Measurements from ENCODE around the gene C2CD4D. TPM values are rescaled to one million over a fixed set of nuclear protein-coding genes. Genes with fewer than 3 reads are reported as not detected.
A peak's percentile ranks its signal among the peaks of the same experiment; 100 is the strongest.
"Not testable (repeated sequence)": the region's sequence is repeated elsewhere in the genome, so short reads cannot be mapped to it uniquely, and the experiment has no call there.

C2CD4D gene
- under 1 TPM; 0.22 to 0.52 (median 0.32) TPM for polyA plus RNA-seq

DNA sequence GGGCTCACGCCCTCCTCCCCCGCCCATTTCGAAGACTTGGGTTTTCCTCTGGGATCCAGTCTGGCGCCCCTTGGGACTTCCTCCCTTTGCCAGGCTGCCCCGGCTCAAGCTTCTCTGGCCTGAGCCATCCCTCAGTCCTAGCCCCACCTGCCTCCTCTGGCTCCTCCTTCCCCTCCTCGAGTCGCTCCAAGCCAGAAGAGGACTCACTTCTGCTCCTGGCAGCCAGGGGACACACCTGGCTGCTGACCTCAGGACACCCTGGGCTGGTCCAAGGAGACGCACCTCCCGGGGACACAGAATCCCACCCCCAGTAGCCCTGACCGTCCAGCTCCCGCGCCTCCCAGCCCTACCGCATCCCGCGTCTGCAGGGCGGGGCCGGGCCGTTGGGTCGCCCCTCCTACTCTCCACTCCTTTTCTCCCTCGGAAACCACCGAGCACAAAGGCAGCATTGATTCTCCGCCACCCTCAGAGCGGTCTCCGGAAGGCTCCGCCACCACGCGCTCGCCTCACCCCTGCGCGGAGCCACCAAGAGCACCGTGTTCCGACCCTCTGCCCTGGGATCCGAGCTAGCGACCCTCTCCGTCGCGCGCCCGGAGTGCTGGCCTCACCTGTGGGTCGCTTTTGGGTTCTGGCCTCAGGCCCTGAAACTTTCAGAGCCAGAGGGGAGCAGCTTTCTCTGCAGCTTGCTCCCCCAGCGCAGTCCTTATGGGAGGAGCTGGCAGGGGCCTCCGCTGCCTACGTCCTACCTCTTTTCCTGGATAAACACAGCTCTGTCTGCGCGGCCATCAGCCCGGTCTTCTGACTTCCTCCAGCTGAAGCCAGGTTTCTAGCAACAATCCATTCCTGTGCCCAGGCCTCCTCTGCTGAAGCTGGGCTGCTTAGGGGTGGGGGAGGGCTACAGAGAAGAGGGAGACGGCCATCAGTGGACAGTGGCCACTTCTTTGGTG, at the start of gene C2CD4D:
Gene C2CD4D, minus strand, starts transcription at position 364 of the 947 bp plus-strand sequence. CDS start 831 bp downstream, outside the sequence.
- H3K27me3 Mint-ChIP-seq (ENCODE audit: low read depth in 3 of 3): peaks cover 3 to 16% (median 6%) of the 10 kb centered on the region in 3 donors
- H3K27ac Mint-ChIP-seq: peak within 1 kb of the TSS; percentile 16 to 84 (median 73)
- no peaks in the 10 kb centered on the region for H3K9me3 Mint-ChIP-seq
- DNase-seq: peak; percentile 51 to 61 (median 55)
- peak within 1 kb of the TSS; percentile 75 to 85 (median 79) for H3K4me3 Mint-ChIP-seq
- peaks cover 0 to 1% (median 1%) of the 10 kb centered on the region in 3 donors for H3K36me3 Mint-ChIP-seq
- peaks cover 34 to 39% of the 10 kb centered on the region in 2 donors for H3K4me1 Mint-ChIP-seq

DNA sequence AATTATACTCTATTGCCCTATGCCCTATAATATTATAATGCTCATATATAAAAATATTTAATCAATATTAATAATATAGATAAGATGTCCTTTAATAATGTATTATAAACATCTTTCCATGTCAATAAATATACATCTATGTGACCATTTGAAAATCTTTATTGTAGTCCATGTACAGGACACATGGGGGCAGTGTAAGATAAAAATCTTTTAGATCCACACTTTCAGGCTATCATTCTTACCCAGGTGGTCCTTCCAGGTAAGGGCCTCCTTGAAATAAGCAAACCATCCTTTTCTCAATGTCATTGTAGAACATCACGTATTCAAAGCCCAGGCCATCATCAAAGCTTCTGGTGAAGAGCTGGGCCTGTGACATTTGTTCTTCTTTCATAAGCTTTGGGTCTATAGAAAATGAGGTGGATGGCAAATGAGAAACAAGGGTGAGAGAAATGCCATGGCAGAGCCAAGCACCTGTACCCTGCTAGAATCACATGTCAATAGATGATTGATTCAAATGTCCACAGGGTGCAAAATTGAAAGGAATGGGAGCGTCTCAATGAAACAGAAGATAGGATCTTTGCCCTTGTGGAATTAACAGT, 49.5 kb upstream of the C2CD4D start:
- peaks cover 19 to 25% of the 10 kb centered on the region in 2 donors for H3K4me1 Mint-ChIP-seq
- H3K9me3 Mint-ChIP-seq: no peaks in the 10 kb centered on the region
- no peaks in the 10 kb centered on the region for H3K27me3 Mint-ChIP-seq (ENCODE audit: low read depth in 3 of 3)
- no peak overlapping the region for H3K4me3 Mint-ChIP-seq
- peaks cover 24 to 54% (median 39%) of the 10 kb centered on the region in 3 donors for H3K36me3 Mint-ChIP-seq
- peak overlapping the region in 1 of 6 donors; percentile 36 for H3K27ac Mint-ChIP-seq
- no peak for DNase-seq

DNA sequence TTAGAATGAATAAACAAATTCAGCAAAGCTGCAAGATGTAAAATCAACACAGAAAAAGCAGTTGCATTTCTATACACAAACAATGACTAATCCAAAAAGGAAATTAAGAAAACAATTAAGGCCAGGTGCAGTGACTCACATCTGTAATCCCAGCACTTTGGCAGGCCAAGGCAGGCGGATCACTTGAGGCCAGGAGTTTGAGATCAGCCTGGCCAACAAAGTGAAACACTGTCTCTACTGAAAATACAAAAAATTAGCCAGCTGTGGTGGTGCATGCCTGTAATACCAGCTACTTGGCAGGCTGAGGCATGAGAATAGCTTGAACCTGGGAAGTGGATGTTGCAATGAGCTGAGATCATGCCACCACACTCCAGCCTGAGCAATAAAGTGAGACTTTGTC, 47.4 kb upstream of the C2CD4D start:
- Mint-ChIP-seq H3K27ac (no peak overlapping the region), H3K27me3 (ENCODE audit: low read depth in 3 of 3) (no peaks in the 10 kb centered on the region), H3K9me3 (no peaks in the 10 kb centered on the region), H3K4me1 (peaks cover 12% of the 10 kb centered on the region in 2 donors), H3K4me3 (no peak overlapping the region), H3K36me3 (peaks cover 14 to 40% (median 28%) of the 10 kb centered on the region in 3 donors)
- DNase-seq: no peak

DNA sequence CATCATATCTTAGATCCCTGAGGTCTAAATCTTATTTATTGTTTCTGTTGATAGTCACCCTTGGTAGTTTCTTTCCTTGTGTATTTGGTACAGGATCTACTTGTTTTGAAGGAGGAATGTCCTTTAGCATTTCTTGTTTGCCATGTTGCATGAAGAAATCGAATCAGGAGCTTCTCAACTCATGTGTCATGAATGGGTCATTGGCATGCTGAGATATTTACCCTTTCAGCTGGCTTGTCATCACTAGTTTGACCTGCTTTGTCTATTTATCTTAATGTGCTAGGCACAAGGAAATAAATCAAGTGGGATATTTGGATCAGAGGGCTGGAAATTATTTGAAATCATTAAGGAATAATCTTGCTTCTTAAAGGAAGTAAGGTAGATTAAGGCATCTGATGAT, 45.9 kb upstream of the C2CD4D start:
- H3K4me1 Mint-ChIP-seq: no peaks in the 10 kb centered on the region
- H3K9me3 Mint-ChIP-seq: no peaks in the 10 kb centered on the region
- DNase-seq: no peak
- no peaks in the 10 kb centered on the region for H3K27me3 Mint-ChIP-seq (ENCODE audit: low read depth in 3 of 3)
- no peak overlapping the region for H3K27ac Mint-ChIP-seq
- no peak overlapping the region for H3K4me3 Mint-ChIP-seq
- peaks cover 12 to 24% (median 14%) of the 10 kb centered on the region in 3 donors for H3K36me3 Mint-ChIP-seq

DNA sequence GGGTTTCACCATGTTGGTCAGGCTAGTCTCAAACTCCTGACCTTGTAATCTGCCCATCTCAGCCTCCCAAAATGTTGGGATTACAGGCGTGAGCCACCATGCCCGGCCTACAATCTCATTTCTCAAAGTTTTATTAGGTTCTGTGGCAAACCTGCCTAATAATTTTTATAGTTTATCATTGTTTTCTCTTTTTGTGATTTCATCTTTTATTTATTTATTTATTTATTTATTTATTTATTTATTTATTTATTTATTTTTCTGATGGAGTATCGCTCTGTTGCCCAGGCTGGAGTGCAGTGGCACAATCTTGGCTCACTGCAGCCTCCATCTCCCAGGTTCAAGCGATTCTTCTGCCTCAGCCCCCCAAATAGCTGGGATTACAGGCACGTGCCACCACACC, 45.3 kb upstream of the C2CD4D start:
- peaks cover 12 to 22% (median 14%) of the 10 kb centered on the region in 3 donors for H3K36me3 Mint-ChIP-seq
- not testable (repeated sequence) for H3K4me3 Mint-ChIP-seq; H3K27ac Mint-ChIP-seq; H3K27me3 Mint-ChIP-seq (ENCODE audit: low read depth in 3 of 3); H3K9me3 Mint-ChIP-seq; DNase-seq; H3K4me1 Mint-ChIP-seq

DNA sequence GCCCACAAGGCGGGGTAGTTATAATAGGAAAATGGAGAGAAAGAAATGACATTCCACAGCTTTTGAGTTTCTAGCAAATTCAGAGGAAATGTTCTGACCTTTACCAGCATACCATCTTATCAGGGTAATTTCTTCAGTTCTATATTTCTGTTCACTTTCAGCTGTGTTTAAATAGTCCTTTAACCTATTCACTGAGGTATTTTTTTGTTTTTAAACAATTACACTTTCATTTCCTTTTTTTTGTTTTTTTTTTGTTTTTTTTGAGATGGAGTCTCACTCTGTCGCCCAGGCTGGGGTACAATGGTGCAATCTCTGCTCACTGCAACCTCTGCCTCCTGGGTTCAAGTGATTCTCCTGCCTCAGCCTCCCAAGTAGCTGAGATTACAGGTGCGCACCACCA, 44.8 kb upstream of the C2CD4D start:
- not testable (repeated sequence) for H3K27ac Mint-ChIP-seq; H3K27me3 Mint-ChIP-seq (ENCODE audit: low read depth in 3 of 3); H3K4me1 Mint-ChIP-seq; H3K9me3 Mint-ChIP-seq; H3K4me3 Mint-ChIP-seq; DNase-seq
- peaks cover 12 to 21% (median 12%) of the 10 kb centered on the region in 3 donors for H3K36me3 Mint-ChIP-seq

DNA sequence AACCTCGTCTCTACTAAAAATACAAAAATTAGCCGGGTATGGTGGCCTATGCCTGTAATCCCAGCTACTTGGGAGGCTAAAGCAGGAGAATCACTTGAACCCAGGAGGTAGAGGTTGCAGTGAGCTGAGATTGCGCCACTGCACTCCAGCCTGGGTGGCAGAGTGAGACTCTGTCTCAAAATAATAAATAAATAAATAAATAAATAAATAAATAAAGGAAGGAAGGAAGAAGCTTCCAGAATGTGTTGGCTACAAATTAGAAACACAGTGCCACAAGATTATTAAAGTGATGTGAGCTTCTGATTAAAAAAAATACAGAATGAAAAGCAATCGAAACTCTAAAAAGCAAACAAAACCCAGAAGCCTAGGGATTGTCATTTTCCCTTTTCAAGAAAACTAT, 44.3 kb upstream of the C2CD4D start:
- not testable (repeated sequence) for H3K9me3 Mint-ChIP-seq; H3K4me3 Mint-ChIP-seq; H3K27me3 Mint-ChIP-seq (ENCODE audit: low read depth in 3 of 3); H3K4me1 Mint-ChIP-seq; H3K27ac Mint-ChIP-seq; DNase-seq
- peaks cover 7 to 16% (median 12%) of the 10 kb centered on the region in 3 donors for H3K36me3 Mint-ChIP-seq

DNA sequence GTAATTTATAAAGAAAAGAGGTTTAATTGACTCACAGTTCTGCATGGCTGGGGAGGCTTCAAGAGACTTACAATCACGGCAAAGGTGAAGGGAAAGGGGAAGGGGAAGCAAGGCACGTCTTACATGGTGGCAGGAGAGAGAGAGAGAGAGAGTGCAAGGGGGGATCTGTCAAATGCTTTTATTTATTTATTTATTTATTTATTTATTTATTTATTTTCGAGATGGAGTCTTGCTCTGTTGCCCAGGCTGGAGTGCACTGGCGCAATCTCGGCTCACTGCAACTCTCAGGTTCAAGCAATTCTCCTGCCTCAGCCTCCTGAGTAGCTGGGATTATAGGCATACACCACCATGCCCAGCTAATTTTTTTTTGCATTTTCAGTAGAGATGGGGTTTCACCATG, 43.3 kb upstream of the C2CD4D start:
- Mint-ChIP-seq H3K27ac (peak overlapping the region in 1 of 6 donors; percentile 65), H3K36me3 (peaks cover 5 to 14% (median 10%) of the 10 kb centered on the region in 3 donors)
- not testable (repeated sequence) for H3K4me1 Mint-ChIP-seq; H3K9me3 Mint-ChIP-seq; DNase-seq; H3K27me3 Mint-ChIP-seq (ENCODE audit: low read depth in 3 of 3); H3K4me3 Mint-ChIP-seq

DNA sequence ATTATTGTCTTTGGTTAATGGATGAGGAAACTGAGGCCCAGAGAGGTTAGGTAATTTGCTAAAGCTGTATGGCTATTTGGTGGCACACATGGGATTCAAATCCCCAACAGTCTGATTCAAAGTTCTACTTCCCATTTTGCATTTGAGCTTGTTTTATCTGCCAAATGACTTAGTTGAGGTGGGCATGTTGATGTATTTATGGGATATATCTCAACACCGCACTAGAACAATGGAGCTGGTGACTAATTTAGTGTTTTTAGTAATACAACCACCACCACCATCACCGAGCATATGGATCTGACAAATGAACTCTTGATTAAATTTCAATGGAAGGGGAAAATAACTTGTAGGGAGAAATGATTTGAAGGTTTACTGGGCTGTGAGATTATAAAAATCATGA, 42.8 kb upstream of the C2CD4D start:
- no peaks in the 10 kb centered on the region for H3K4me1 Mint-ChIP-seq
- no peak overlapping the region for H3K4me3 Mint-ChIP-seq
- H3K9me3 Mint-ChIP-seq: no peaks in the 10 kb centered on the region
- peak overlapping the region in 1 of 6 donors; percentile 65 for H3K27ac Mint-ChIP-seq
- H3K27me3 Mint-ChIP-seq (ENCODE audit: low read depth in 3 of 3): no peaks in the 10 kb centered on the region
- peaks cover 5 to 14% (median 8%) of the 10 kb centered on the region in 3 donors for H3K36me3 Mint-ChIP-seq
- no peak for DNase-seq

DNA sequence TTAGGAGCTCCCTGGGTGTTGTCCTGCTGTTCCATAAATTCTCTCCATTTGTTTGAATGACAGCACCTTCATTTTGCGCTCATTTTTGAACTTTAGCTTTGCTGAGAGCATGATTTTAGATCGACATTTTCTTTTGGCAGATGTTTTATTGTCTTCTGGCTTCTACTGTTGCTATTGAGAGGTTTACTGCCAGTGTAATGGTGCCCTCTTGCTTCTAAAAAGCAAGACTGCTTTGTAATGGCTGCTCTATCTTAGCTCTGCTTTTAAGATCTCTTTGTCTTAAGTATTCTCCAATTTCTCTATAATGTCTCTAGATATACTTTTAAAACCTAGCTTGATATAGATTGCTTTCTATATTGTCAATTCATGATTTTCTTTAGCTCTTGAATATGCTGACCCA, 41.9 kb upstream of the C2CD4D start:
- Mint-ChIP-seq H3K36me3 (peaks cover 5 to 14% (median 8%) of the 10 kb centered on the region in 3 donors), H3K4me3 (no peak overlapping the region), H3K27ac (peak overlapping the region in 1 of 6 donors; percentile 28), H3K4me1 (no peaks in the 10 kb centered on the region), H3K9me3 (no peaks in the 10 kb centered on the region), H3K27me3 (ENCODE audit: low read depth in 3 of 3) (no peaks in the 10 kb centered on the region)
- no peak for DNase-seq

DNA sequence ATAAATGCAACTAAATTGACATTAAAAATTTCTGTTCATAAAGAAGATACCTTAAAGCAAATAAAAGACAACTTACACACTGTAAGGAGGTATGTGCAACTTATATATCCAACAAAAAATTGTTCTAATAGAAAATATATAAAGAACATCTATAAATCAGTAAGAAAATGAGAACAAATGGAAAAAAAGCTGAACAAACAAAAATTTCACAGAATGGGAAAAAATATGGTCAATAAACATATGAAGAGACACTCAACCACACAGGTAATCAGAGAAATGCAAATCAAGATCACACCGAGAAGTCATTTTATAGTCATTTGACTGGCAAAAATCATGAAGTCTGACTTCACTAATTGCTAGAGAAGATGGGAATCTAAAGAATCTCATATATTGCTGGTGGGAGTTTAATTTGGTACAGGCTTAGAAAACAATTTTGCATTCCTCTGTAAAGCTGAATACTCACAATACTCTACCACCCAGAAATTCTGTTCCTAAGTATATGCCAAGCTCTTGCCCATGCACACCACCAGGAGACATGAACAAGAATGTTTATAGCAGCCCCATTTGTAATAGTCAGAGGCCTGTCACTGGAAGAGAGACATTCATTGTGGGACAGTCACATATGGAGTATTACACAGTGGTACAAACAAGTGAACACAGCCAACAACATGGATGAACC, 35.9 kb upstream of the C2CD4D start:
- Mint-ChIP-seq H3K36me3 (peaks cover 5 to 25% (median 23%) of the 10 kb centered on the region in 3 donors), H3K9me3 (no peaks in the 10 kb centered on the region), H3K27me3 (ENCODE audit: low read depth in 3 of 3) (no peaks in the 10 kb centered on the region), H3K27ac (no peak overlapping the region), H3K4me1 (no peaks in the 10 kb centered on the region), H3K4me3 (no peak overlapping the region)
- DNase-seq: no peak

DNA sequence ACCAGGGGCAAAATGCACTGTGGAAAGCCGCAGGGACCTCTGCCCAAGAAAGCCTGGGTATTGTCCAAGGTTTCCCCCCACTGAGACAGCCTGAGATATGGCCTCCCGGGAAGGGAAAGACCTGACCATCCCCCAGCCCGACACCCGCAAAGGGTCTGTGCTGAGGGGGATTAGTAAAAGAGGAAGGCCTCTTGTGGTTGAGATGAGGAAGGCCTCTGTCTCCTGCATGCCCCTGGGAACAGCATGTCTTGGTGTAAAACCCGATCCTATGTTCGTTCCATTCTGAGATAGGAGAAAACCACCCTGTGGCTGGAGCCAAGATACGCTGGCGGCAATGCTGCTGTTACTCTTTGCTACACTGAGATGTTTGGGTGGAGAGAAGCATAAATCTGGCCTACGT, 33.2 kb upstream of the C2CD4D start:
- not testable (repeated sequence) for H3K4me3 Mint-ChIP-seq; H3K4me1 Mint-ChIP-seq; H3K9me3 Mint-ChIP-seq; H3K27me3 Mint-ChIP-seq (ENCODE audit: low read depth in 3 of 3); DNase-seq; H3K27ac Mint-ChIP-seq
- H3K36me3 Mint-ChIP-seq: peaks cover under 1 to 21% (median 19%) of the 10 kb centered on the region in 3 donors

DNA sequence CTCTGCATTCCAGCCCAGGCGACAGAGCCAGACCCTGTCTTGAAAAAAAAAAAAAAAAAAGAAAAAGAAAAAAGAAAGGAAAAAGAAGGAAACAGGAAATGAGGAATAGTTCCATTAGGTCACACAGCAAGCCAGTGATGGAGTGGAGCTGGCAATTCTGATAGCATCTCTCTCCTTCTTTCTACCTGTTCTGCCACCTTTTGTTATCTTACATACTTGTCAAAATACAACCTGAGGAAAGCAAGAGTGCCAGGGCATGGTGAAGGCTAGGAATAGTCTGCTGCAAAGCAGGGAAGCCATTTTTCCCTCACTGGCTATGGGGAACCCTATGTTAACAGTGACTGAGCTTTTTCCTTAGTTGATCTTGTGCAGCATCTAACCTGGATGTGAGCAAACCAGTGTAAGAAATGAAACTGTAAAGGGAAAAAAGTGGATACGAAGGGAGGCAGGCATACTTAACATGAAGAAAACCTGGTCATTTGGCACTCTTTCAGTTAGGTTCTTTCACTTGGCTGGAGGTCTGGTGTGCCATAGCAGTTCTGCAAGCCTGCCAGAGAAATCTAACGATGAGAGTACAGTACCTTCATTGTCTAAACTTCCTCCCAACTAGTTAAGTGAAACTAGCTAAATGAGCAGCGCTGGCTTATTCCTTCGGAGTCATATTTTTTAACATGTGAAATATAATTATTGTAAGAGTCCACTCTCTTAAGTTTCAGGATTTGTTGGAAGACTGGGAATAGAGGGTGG, 31.8 kb upstream of the C2CD4D start:
- Mint-ChIP-seq H3K9me3 (no peaks in the 10 kb centered on the region), H3K36me3 (peaks cover 0 to 20% (median 12%) of the 10 kb centered on the region in 3 donors), H3K4me1 (no peaks in the 10 kb centered on the region), H3K4me3 (no peak overlapping the region), H3K27me3 (ENCODE audit: low read depth in 3 of 3) (peaks cover 2 to 3% (median 2%) of the 10 kb centered on the region in 3 donors), H3K27ac (no peak overlapping the region)
- no peak for DNase-seq

All from immature natural killer cell (primary cell).